ENCODE measurements around the gene LMOD3. TPM values are rescaled to one million over a fixed set of nuclear protein-coding genes. Genes with fewer than 3 reads are reported as not detected.

LMOD3 gene
- polyA plus RNA-seq, 3 donors = not detected

DNA sequence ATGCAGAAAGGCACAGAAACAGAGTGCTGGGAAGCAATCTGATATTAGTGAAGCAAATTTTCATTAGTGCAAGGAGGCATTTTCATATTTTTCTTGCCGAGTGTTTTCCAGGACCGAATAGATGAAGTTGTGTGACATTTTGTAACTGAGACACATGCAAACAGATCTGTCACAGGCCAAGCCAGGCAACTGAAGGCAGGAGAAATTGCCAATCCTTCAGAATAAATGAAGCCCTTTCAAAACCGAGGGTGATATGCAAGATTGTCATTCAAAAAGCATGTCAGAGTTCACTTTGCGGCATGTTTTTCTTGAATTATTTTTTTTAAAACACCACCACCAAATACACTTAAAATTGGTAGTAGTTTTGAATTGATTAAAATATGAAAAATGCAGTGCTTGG, 6.2 kb downstream of the LMOD3 start:
- no peak overlapping the region for H3K4me3 Mint-ChIP-seq
- Histone ChIP-seq H3K4me1 (ENCODE audit: control insufficient read depth in 1 of 2, insufficient read depth in 2 of 2, low read length in 2 of 2) (no peaks in the 10 kb centered on the region), H3K79me2 (ENCODE audit: insufficient read depth, low read length) (no peaks in the 10 kb centered on the region), H3K9me3 (replicated peaks in 1 of 2; ENCODE audit: control insufficient read depth in 1 of 2, insufficient read depth in 1 of 2, low read length in 2 of 2) (no peaks in the 10 kb centered on the region), H3K4me2 (replicated peaks; ENCODE audit: extremely low read depth, low read length, poor library complexity, severe bottlenecking) (no peak overlapping the region), H3K4me3 (replicated peaks in 1 of 3; ENCODE audit: low read depth in 2 of 3, low read length in 3 of 3) (no peak overlapping the region), H3K9ac (ENCODE audit: insufficient read depth, low read length, poor library complexity, severe bottlenecking) (no peak overlapping the region), H3K27me3 (ENCODE audit: control insufficient read depth in 2 of 2, insufficient read depth in 2 of 2, low read length in 2 of 2) (no peaks in the 10 kb centered on the region), H2AFZ (ENCODE audit: insufficient read depth, low read depth, low read length, poor library complexity, severe bottlenecking) (no peak overlapping the region), H4K20me1 (ENCODE audit: insufficient read depth, low read length) (no peaks in the 10 kb centered on the region), H3K27ac (ENCODE audit: low read depth in 1 of 2, low read length in 2 of 2) (no peak overlapping the region), H3K36me3 (replicated peaks in 1 of 2; ENCODE audit: control insufficient read depth in 1 of 2, insufficient read depth in 2 of 2, low read length in 2 of 2) (no peaks in the 10 kb centered on the region)
- no peak for DNase-seq
- H3K27ac Mint-ChIP-seq = no peak overlapping the region
- H3K27me3 Mint-ChIP-seq (ENCODE audit: low read depth in 3 of 3) = peaks cover 0 to 3% (median 1%) of the 10 kb centered on the region in 3 donors
- intact Hi-C loops (cut with micrococcal nuclease) = no loop called here
- 100% methylated on average over 3 of the region's 4 CpGs for WGBS (ENCODE audit: insufficient coverage)
- H3K4me1 Mint-ChIP-seq = peaks cover 4% of the 10 kb centered on the region
- TF ChIP-seq, protein P1, sequence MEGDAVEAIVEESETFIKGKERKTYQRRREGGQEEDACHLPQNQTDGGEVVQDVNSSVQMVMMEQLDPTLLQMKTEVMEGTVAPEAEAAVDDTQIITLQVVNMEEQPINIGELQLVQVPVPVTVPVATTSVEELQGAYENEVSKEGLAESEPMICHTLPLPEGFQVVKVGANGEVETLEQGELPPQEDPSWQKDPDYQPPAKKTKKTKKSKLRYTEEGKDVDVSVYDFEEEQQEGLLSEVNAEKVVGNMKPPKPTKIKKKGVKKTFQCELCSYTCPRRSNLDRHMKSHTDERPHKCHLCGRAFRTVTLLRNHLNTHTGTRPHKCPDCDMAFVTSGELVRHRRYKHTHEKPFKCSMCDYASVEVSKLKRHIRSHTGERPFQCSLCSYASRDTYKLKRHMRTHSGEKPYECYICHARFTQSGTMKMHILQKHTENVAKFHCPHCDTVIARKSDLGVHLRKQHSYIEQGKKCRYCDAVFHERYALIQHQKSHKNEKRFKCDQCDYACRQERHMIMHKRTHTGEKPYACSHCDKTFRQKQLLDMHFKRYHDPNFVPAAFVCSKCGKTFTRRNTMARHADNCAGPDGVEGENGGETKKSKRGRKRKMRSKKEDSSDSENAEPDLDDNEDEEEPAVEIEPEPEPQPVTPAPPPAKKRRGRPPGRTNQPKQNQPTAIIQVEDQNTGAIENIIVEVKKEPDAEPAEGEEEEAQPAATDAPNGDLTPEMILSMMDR (IDR thresholded peaks at IDR 0.05) = no peak
- H3K36me3 Mint-ChIP-seq = no peaks in the 10 kb centered on the region
- H3K9me3 Mint-ChIP-seq = no peaks in the 10 kb centered on the region

DNA sequence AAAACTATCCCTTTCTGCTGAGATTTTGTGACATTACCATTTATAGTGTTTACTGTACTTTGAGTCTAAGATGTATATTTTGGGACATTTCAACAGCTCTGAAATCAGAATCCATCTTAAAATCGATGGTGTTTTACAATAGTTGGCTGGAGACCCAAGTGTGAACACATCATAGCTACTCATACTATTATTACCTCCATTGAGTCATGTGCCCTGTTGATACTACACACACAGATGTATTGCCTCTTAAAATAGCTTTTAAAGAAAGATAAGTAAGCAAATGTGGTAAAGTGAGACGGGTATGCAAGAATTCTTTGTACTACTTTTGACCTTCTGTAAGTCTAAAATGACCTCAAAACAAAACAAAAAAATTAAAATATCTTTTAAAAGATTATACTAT, 6.7 kb downstream of the LMOD3 start:
- no peak overlapping the region for H2AFZ ChIP-seq (ENCODE audit: insufficient read depth, low read depth, low read length, poor library complexity, severe bottlenecking)
- Mint-ChIP-seq H3K9me3 (no peaks in the 10 kb centered on the region), H3K36me3 (no peaks in the 10 kb centered on the region), H3K4me3 (no peak overlapping the region), H3K4me1 (peaks cover 2% of the 10 kb centered on the region), H3K27me3 (ENCODE audit: low read depth in 3 of 3) (peaks cover 0 to 3% (median 1%) of the 10 kb centered on the region in 3 donors), H3K27ac (no peak overlapping the region)
- TF ChIP-seq, protein P1 (IDR thresholded peaks at IDR 0.05) = no peak
- no peaks in the 10 kb centered on the region for H3K4me1 ChIP-seq (ENCODE audit: control insufficient read depth in 1 of 2, insufficient read depth in 2 of 2, low read length in 2 of 2)
- no CpG with 5 or more reads among the region's 2 CpGs for WGBS (ENCODE audit: insufficient coverage)
- no peaks in the 10 kb centered on the region for H3K9me3 ChIP-seq (replicated peaks in 1 of 2; ENCODE audit: control insufficient read depth in 1 of 2, insufficient read depth in 1 of 2, low read length in 2 of 2)
- no peak for DNase-seq
- no peak overlapping the region for H3K4me3 ChIP-seq (replicated peaks in 1 of 3; ENCODE audit: low read depth in 2 of 3, low read length in 3 of 3)
- H3K79me2 ChIP-seq (ENCODE audit: insufficient read depth, low read length) = no peaks in the 10 kb centered on the region
- H3K4me2 ChIP-seq (replicated peaks; ENCODE audit: extremely low read depth, low read length, poor library complexity, severe bottlenecking) = no peak overlapping the region
- H4K20me1 ChIP-seq (ENCODE audit: insufficient read depth, low read length) = no peaks in the 10 kb centered on the region
- no peaks in the 10 kb centered on the region for H3K27me3 ChIP-seq (ENCODE audit: control insufficient read depth in 2 of 2, insufficient read depth in 2 of 2, low read length in 2 of 2)
- no peaks in the 10 kb centered on the region for H3K36me3 ChIP-seq (replicated peaks in 1 of 2; ENCODE audit: control insufficient read depth in 1 of 2, insufficient read depth in 2 of 2, low read length in 2 of 2)
- no peak overlapping the region for H3K9ac ChIP-seq (ENCODE audit: insufficient read depth, low read length, poor library complexity, severe bottlenecking)
- intact Hi-C loops (cut with micrococcal nuclease) = no loop called here
- H3K27ac ChIP-seq (ENCODE audit: low read depth in 1 of 2, low read length in 2 of 2) = no peak overlapping the region
